Endometrial microvascular endothelial cells (primary cell): ENCODE results near the gene TBCD. TPM values are rescaled to one million over a fixed set of nuclear protein-coding genes. Genes with fewer than 3 reads are reported as not detected.

Experiments
- in situ Hi-C: cut with HindIII; loops from 2 replicates; pipeline ENCODE4 v1.10.0; 2017; ENCODE audit warnings: low sequenced_read_pairs, low pct_unique_long_range_greater_than_20kb; ENCODE audit errors: inconsistent ontology term
- total RNA-seq: library from RNA; depleted of rRNA; stranded (reverse); fragments of >200 nt; gene quantifications from one replicate; pipeline ENCODE4 v1.2.3, GENCODE V29; 2015; ENCODE audit errors: inconsistent ontology term

TBCD gene
- total RNA-seq, 1 donor from 2014 or later: 88.0 TPM

GRCh38 chr17:82872591-82873520, 121.0 kb downstream of the TBCD start:
- in situ Hi-C loops: no loop called here

- in situ Hi-C loops: no loop called here
Measured at GRCh38 chr17:82873521-82873920, 121.7 kb downstream of the TBCD start.

GRCh38 chr17:82874011-82874835, 122.4 kb downstream of the TBCD start:
- in situ Hi-C loops: no loop called here

GRCh38 chr17:82875407-82875856, 123.6 kb downstream of the TBCD start:
- in situ Hi-C loops: no loop called here

- in situ Hi-C loops: no loop called here
Measured at GRCh38 chr17:82876149-82876548, 124.3 kb downstream of the TBCD start.

- in situ Hi-C loops: no loop called here
Measured at GRCh38 chr17:82876602-82877379, 124.9 kb downstream of the TBCD start.

- in situ Hi-C loops: no loop called here
Measured at GRCh38 chr17:82878527-82878926, 126.7 kb downstream of the TBCD start.

GRCh38 chr17:82879241-82879640, 127.4 kb downstream of the TBCD start:
- in situ Hi-C loops: no loop called here

- in situ Hi-C loops: no loop called here
Measured at GRCh38 chr17:82880620-82881323, 128.9 kb downstream of the TBCD start.

- in situ Hi-C loops: no loop called here
Measured at GRCh38 chr17:82881324-82881823, 129.5 kb downstream of the TBCD start.

GRCh38 chr17:82881900-82882714, 130.2 kb downstream of the TBCD start:
- in situ Hi-C loops: no loop called here

GRCh38 chr17:82882715-82883418, 131.0 kb downstream of the TBCD start:
- in situ Hi-C loops: no loop called here

- in situ Hi-C loops: no loop called here
Measured at GRCh38 chr17:82883419-82884031, 131.7 kb downstream of the TBCD start.

- in situ Hi-C loops: no loop called here
Measured at GRCh38 chr17:82884341-82884969, 132.6 kb downstream of the TBCD start.

GRCh38 chr17:82884970-82885353, 133.1 kb downstream of the TBCD start:
- in situ Hi-C loops: no loop called here
